Loucy (cell line): ENCODE data around the gene ZNF648.
A peak's percentile ranks its signal among the peaks of the same experiment; 100 is the strongest.

Experiments
- CTCF ChIP-seq: fragments of 200-600 bp; sonication (generic); conservative IDR thresholded peaks from 2 replicates; pipeline ENCODE4 v1.5.1; 2014; ENCODE audit warnings: mild to moderate bottlenecking, antibody characterized with exemption, low read length
- EZH2phosphoT487 ChIP-seq: fragments of 200-600 bp; IDR thresholded peaks from 2 replicates; pipeline ENCODE4 v1.6.1; 2018; ENCODE audit warnings: antibody characterized with exemption, mild to moderate bottlenecking, moderate library complexity, borderline replicate concordance

- TF ChIP-seq CTCF (peak; percentile 72), EZH2phosphoT487 (no peak)
These were observed 26.3 kb downstream of the ZNF648 start for GRCh38 chr1:182035097-182035770.
